M059J (cell line): Measurements from ENCODE around the gene NEK8. TPM values are rescaled to one million over a fixed set of nuclear protein-coding genes. Genes with fewer than 3 reads are reported as not detected.
A peak's percentile ranks its signal among the peaks of the same experiment; 100 is the strongest.

Experiments used
- DNase-seq: peaks from one replicate; pipeline ENCODE4 v3.0.0-alpha.2; 2012; ENCODE audit warnings: low read depth
- total RNA-seq: library from RNA; depleted of rRNA; stranded (reverse); fragments of >200 nt; shearing (Covaris generic); gene quantifications from 2 replicates; pipeline ENCODE4 v1.2.3, GENCODE V29; 2014

The NEK8 gene
- total RNA-seq, 1 experiment from 2014 or later = 2.4 TPM

- peak; percentile 70 for DNase-seq
Measured at GRCh38 chr17:28744972-28745785, 16.6 kb downstream of the NEK8 start.

GRCh38 chr17:28745786-28746411, 17.3 kb downstream of the NEK8 start:
- peak; percentile 85 for DNase-seq

- DNase-seq = no peak
Measured at GRCh38 chr17:28746611-28747050, 18.0 kb downstream of the NEK8 start.

- DNase-seq = no peak
Measured at GRCh38 chr17:28747051-28747691, 18.6 kb downstream of the NEK8 start.

GRCh38 chr17:28747801-28748750, 19.5 kb downstream of the NEK8 start:
- DNase-seq = no peak

- DNase-seq = no peak
Measured at GRCh38 chr17:28748852-28749515, 20.4 kb downstream of the NEK8 start.

- no peak for DNase-seq
Measured at GRCh38 chr17:28749516-28750177, 21.1 kb downstream of the NEK8 start.

GRCh38 chr17:28750178-28751047, 21.8 kb downstream of the NEK8 start:
- DNase-seq = peak; percentile 87

- no peak for DNase-seq
Measured at GRCh38 chr17:28751600-28752366, 23.2 kb downstream of the NEK8 start.

- DNase-seq = peak; percentile 84
Measured at GRCh38 chr17:28755486-28755885, 26.9 kb downstream of the NEK8 start.

- no peak for DNase-seq
Measured at GRCh38 chr17:28756049-28756804, 27.6 kb downstream of the NEK8 start.

- DNase-seq = no peak
Measured at GRCh38 chr17:28758411-28759121, 30.0 kb downstream of the NEK8 start.

GRCh38 chr17:28759256-28759865, 30.8 kb downstream of the NEK8 start:
- DNase-seq = no peak

GRCh38 chr17:28760601-28761562, 32.3 kb downstream of the NEK8 start:
- peak; percentile 64 for DNase-seq

- DNase-seq = no peak
Measured at GRCh38 chr17:28763137-28763799, 34.7 kb downstream of the NEK8 start.
